A172 (cell line): Measurements from ENCODE around the gene SCGN. TPM values are rescaled to one million over a fixed set of nuclear protein-coding genes. Genes with fewer than 3 reads are reported as not detected.
A peak's percentile ranks its signal among the peaks of the same experiment; 100 is the strongest.

Experiments
- DNase-seq: peaks from one replicate; pipeline ENCODE4 v3.0.0-alpha.2; 2015; ENCODE audit warnings: low spot score
- total RNA-seq: library from RNA; depleted of rRNA; stranded (reverse); fragments of >200 nt; shearing (Covaris generic); gene quantifications from 2 replicates; pipeline ENCODE4 v1.2.3, GENCODE V29; 2014; rRNA removed

SCGN gene
- total RNA-seq, result not detected in 2 replicates

- peak; percentile 13 for DNase-seq
These were observed at the start of gene SCGN for GRCh38 chr6:25652007-25652515. TSS of gene SCGN (plus strand) at chr6:25652215. CDS start at chr6:25652404, 189 bp downstream.

DNA sequence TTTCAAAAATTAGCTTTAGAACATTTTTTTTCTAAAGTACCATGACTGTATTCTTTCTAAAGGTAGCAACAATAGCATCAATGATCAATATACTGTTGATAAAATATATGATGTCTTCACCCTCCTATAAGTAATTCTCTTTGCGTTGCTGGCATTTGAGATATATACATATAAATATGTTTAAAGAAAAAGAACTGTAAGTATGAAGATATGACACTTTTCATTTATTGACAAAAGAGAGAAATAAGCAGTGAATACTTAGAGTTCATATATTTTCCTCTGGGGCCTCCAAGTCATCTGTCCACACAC lies 49.4 kb upstream of the SCGN start:
- DNase-seq, result no peak

GRCh38 chr6:25603251-25603650 lies 48.8 kb upstream of the SCGN start:
- DNase-seq, result no peak

DNA sequence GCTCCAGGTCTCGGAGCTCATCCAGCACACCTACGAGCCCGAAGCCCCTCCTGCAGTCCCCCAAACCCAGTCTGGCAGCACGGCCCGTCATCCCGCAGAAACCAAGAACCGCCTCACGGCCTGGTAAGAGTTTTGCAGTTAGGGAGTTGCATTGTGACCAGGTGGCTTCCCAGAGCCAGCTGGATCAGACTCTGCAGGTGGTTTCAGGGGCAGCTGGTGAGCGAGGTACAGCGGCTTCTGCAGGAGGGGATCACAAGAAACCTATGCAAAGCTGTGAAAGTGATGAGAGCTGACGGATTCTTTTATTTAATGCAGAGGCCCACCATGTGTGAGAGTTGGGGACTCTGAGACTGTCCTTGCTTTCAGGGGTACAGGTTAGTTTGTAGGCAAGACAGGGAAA lies 45.9 kb upstream of the SCGN start:
- DNase-seq, result no peak

DNA sequence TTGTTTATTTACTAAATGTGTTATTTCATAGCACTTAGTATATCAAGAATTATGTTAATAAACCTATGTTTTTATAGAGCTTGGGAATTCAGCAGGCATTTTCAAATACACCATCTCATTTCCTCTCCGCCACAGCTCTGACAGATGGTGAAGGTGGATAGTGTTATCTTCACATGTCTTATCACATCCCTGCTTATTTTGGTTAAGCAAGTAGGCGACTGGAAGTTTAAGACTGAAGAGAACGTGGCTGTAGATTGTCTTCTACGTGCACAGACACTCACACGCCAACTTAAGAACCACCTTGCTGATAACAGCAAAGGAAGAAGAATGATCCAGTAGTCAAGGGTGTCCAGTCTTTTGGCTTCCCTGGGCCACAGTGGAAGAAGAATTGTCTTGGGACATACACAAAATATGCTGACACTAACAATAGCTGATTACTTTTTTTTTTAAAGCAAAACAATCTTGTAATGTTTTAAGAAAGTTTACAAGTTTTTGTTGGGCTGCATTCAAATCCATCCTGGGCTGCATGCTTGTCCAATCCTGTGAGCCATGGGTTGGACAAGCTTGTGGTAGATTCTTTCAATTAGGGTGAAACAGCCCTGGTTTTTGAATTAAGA lies 43.3 kb upstream of the SCGN start:
- DNase-seq, result no peak

DNA sequence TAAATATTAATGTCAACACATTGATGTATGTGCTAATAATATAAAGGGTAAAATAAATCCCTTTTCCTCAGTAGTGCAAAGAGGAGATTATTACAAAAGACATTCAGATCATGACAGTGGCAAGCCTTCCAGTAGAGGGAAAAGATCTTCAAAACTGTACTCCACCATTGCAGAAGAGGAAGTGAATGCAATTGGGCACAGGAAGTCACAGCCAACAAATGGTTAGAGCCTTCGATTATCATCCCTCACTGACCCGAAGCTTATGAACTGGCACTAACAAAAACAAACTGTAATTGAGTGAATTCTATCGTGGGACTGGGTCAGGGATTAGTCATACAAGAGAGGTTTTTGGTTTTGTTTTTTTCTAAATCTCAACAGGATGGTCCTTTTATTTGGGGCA lies 39.3 kb upstream of the SCGN start:
- no peak for DNase-seq

- no peak for DNase-seq
These were observed 38.6 kb upstream of the SCGN start for GRCh38 chr6:25613415-25613814.

DNA sequence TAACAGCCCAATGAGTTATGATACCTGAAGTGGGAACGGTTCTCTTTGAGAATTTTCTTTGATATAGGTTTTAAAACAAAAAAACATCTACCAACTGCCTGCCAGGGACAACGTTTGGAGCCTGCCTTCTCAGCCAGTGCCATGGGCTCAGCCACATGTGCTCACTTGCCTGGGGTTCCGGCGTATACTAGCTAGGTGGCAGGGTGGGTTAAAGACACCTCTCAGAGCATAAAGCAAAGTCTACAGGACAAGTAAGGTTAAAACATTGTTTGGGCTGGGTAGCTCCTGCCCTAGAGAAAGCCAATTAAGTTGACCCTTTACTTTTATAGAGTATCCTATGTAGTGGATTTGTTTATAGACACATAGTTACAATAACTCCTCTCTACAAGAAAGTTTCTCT lies 38.0 kb upstream of the SCGN start:
- no peak for DNase-seq

DNA sequence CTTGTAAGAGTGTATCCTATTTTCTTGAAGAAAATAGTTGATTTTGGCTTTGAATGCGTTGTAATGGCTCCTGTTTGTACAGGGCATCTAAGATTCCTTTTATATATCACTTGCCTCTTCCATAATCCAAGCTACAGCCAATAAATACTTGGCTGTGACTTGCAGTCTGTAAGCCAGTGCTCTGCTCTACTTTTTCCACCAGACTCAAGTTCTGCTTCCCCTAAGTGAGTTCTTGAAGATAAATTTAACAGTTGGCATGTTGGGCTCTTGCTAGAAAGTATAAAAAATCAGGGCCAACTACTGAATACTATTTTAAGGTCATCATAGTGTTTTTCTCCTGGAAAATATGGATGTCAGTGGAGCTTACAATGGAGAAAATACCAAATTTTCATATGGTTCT lies 36.5 kb upstream of the SCGN start:
- DNase-seq, result no peak

- no peak for DNase-seq
These were observed 34.0 kb upstream of the SCGN start for GRCh38 chr6:25617997-25618396.

- no peak for DNase-seq
These were observed 32.8 kb upstream of the SCGN start for GRCh38 chr6:25619217-25619616.

DNA sequence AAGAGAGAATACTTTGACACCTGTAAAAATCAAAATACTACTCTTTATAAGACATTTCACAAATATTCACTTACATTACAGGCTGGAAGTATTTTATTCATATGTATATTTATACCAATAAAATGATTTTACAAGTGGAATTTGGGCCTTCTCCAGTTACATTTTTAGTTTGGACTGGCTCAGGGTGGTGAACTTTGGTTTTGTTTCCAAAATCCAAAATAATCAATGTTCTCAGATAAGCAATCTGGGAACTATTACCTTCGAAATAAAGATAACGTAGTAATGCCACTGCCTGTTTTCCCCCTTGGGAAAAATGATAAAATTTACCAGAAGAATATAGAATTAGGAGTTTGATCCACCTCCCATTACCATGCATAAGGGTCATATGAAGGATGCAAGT lies 31.6 kb upstream of the SCGN start:
- DNase-seq, result no peak

GRCh38 chr6:25623065-25623464 lies 28.9 kb upstream of the SCGN start:
- no peak for DNase-seq

DNA sequence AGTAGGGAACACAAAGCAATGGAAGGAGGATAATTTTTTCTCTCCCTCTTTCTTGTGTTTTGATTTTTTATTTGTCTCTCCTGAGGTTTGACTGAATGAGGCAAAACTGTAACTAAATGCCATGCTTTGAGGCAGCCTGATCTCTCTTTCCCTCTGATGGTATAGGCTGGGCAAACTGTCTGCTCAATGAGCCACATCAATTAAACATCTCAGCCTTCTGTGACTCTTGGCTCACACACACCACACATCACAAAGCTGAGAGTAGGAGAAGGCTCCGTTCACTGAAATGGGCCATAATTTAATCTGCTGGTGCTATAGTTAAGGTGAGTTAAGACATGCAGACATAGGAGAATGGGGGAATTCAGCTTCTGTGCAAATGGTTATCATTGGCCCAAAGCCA lies 28.1 kb upstream of the SCGN start:
- DNase-seq, result no peak

DNA sequence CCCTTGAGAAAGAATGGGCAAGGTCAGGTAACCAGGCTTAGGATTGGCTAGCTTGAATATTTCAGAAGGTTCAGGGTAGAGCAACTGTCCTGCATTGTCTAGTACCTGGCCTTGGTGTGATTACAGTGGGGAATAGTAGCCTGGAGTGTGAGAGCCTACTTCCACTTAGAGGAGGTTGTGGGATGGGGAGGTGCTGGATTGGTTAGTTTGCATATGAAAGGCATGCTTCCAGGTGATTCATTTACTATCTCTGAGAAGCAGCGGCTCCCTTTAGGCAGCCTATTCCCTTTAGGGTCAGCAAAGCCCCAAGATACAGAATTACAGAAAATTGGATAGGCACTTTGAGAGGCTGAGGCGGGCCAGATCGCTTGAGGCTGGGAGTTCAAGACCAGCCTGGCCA lies 25.0 kb upstream of the SCGN start:
- no peak for DNase-seq

DNA sequence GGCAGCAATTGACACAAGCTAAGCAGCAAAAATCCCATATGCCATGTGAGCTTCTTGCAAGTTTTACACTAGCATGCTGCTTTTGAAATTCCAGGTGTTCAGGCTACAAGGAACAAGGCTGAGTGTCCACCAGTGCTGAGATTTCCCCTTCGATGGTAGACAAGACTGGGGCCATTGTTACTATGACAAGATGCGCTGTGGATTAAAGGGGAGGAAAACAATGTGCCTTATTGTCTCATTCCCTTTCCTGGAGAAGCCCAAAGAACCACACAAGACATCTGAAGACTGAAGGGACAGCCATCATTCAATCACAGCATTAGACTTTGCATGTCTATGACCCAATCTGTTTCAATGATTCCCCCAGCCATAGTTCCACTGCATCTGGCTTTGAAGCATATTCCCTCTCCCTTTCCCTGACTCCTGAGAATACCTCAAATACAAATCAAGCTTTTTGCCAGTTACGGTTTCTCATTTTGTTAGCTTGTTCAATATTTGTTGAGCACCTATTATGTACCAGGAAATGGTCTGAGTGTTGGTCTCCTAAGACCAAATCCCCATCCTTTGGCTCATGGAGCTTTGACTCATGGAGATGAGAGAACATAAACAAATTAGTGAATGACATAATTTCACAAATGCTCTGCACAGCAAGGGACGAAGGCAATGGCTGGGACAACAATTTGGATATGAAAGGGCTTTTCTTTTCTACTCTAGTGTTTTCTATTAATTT lies 23.4 kb upstream of the SCGN start:
- no peak for DNase-seq

GRCh38 chr6:25629198-25629576 lies 22.8 kb upstream of the SCGN start:
- no peak for DNase-seq

- DNase-seq, result no peak
These were observed 21.3 kb upstream of the SCGN start for GRCh38 chr6:25630508-25631278.

- no peak for DNase-seq
These were observed 16.1 kb upstream of the SCGN start for GRCh38 chr6:25635886-25636317.

DNA sequence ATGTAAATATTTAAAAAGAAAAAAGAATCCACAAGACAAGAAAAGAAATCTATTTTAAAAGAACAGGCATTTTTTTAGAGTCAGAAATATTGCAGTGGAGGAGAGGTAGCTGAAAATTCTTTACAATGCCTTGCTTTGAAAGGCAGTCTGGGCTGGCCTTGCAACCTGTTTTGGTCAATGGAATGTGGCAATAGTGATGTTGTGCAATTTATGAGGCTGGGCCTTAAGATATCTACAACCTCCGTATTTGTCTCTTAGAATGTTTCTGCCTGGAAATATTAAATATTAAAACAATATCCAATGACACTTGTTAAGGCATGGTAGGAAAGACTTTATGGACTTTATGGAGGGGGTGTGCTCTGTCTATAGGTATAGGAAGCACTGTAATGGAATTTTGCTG lies 14.8 kb upstream of the SCGN start:
- DNase-seq, result no peak

- DNase-seq, result no peak
These were observed 14.0 kb upstream of the SCGN start for GRCh38 chr6:25637960-25638434.

DNA sequence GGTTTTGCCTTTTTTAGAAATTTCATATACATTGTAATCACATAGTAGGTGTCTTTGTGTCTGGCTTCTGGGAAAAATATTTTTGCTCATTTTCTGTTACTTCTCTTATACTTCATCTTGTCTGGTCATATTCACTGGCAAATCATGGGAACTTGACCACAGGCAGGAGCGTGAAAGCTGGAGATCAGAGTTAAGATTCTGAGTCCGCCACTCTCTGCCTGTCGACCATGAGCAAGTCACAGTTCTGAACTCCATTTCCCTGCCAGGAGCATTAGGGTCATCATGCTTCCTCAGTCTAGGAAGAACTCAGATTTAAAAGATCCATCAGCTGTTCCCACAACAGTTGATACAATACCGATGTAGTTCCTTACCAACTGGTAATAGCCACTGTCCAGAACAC lies 12.4 kb upstream of the SCGN start:
- DNase-seq, result no peak

GRCh38 chr6:25640446-25640845 lies 11.6 kb upstream of the SCGN start:
- no peak for DNase-seq
